ENCODE measurements around the gene CDK14.

GRCh38 chr7:90761584-90761983 lies 165.5 kb downstream of the CDK14 start:
- no peak for TF ChIP-seq CEBPB (IDR thresholded peaks at IDR 0.05; ENCODE audit: low read depth, low read length)
- no peak for TF ChIP-seq CBX5 (IDR thresholded peaks at IDR 0.05; ENCODE audit: low read depth, low read length)
